ENCODE data around the gene NRG4.
"Not testable (repeated sequence)": the region's sequence is repeated elsewhere in the genome, so short reads cannot be mapped to it uniquely, and the experiment has no call there.

The NRG4 gene

DNA sequence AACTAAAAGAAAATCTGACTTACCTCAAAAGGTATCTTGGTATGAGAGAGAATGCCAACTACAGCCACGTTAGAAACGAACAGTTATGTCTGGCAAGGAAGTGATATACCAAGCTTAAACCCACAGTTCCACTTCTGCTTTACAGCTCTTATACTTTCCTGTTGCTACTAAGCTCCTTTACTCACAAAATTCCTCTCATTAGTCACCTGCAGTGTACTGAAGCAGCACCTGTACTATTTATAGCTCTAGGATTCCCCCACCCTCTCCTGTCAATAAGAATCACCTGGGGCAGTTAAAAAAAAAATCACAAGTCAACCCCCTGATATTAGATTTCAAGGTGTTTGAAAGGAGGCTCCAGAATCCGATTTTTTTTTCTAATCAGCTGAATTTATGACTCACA is 44.7 kb upstream of the NRG4 start:
- Histone ChIP-seq H3K27ac (ENCODE audit: low read length) (no peak overlapping the region), H3K9me3 (ENCODE audit: insufficient read depth, low read length, severe bottlenecking) (no peaks in the 10 kb centered on the region), H3K79me2 (ENCODE audit: insufficient read depth, low read length) (no peaks in the 10 kb centered on the region), H4K20me1 (ENCODE audit: insufficient read depth, low read length) (no peaks in the 10 kb centered on the region), H2AFZ (ENCODE audit: low read depth, low read length) (no peak overlapping the region), H3K9ac (ENCODE audit: low read depth, low read length) (no peak overlapping the region), H3K27me3 (ENCODE audit: insufficient read depth, low read length, poor library complexity) (peaks cover 44% of the 10 kb centered on the region), H3K4me2 (ENCODE audit: insufficient read depth, low read length) (no peak overlapping the region), H3K4me1 (ENCODE audit: insufficient read depth, low read length) (peaks cover 19% of the 10 kb centered on the region), H3K4me3 (ENCODE audit: low read depth in 1 of 2, low read length in 2 of 2) (no peak overlapping the region), H3K36me3 (ENCODE audit: insufficient read depth, low read length) (no peaks in the 10 kb centered on the region)
- TF ChIP-seq, protein P1, sequence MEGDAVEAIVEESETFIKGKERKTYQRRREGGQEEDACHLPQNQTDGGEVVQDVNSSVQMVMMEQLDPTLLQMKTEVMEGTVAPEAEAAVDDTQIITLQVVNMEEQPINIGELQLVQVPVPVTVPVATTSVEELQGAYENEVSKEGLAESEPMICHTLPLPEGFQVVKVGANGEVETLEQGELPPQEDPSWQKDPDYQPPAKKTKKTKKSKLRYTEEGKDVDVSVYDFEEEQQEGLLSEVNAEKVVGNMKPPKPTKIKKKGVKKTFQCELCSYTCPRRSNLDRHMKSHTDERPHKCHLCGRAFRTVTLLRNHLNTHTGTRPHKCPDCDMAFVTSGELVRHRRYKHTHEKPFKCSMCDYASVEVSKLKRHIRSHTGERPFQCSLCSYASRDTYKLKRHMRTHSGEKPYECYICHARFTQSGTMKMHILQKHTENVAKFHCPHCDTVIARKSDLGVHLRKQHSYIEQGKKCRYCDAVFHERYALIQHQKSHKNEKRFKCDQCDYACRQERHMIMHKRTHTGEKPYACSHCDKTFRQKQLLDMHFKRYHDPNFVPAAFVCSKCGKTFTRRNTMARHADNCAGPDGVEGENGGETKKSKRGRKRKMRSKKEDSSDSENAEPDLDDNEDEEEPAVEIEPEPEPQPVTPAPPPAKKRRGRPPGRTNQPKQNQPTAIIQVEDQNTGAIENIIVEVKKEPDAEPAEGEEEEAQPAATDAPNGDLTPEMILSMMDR (IDR thresholded peaks at IDR 0.05; ENCODE audit: borderline replicate concordance, extremely low read depth, low read length, poor library complexity, severe bottlenecking): no peak
- no peak for TF ChIP-seq EZH2 (IDR thresholded peaks at IDR 0.05; ENCODE audit: borderline replicate concordance, low read depth, low read length, severe bottlenecking)
- DNase-seq (no peak), ATAC-seq (ENCODE audit: insufficient read depth, low read depth) (no peak)

DNA sequence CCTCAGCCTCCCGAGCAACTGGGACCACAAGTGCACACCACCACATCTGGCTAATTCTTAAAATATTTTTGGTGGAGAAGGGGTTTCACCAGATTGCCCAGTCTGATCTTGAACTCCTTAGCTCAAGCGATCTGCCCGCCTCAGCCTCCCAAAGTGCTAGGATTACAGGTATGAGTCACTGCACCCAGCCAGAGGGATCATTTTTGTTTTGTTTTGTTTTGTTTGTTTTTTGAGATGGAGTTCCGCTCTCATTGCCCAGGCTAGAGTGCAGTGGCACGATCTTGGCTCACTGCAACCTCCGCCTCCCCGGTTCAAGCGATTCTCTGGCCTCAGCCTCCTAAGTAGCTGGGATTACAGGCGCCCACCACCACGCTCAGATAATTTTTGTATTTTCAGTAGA is 42.0 kb upstream of the NRG4 start:
- not testable (repeated sequence) for DNase-seq; H3K36me3 ChIP-seq (ENCODE audit: insufficient read depth, low read length); H4K20me1 ChIP-seq (ENCODE audit: insufficient read depth, low read length); H3K9ac ChIP-seq (ENCODE audit: low read depth, low read length); H3K9me3 ChIP-seq (ENCODE audit: insufficient read depth, low read length, severe bottlenecking); H2AFZ ChIP-seq (ENCODE audit: low read depth, low read length); ATAC-seq (ENCODE audit: insufficient read depth, low read depth); H3K4me2 ChIP-seq (ENCODE audit: insufficient read depth, low read length); H3K27ac ChIP-seq (ENCODE audit: low read length); H3K4me3 ChIP-seq (ENCODE audit: low read depth in 1 of 2, low read length in 2 of 2); H3K79me2 ChIP-seq (ENCODE audit: insufficient read depth, low read length); H3K4me1 ChIP-seq (ENCODE audit: insufficient read depth, low read length)
- H3K27me3 ChIP-seq (ENCODE audit: insufficient read depth, low read length, poor library complexity): peaks cover 20% of the 10 kb centered on the region

DNA sequence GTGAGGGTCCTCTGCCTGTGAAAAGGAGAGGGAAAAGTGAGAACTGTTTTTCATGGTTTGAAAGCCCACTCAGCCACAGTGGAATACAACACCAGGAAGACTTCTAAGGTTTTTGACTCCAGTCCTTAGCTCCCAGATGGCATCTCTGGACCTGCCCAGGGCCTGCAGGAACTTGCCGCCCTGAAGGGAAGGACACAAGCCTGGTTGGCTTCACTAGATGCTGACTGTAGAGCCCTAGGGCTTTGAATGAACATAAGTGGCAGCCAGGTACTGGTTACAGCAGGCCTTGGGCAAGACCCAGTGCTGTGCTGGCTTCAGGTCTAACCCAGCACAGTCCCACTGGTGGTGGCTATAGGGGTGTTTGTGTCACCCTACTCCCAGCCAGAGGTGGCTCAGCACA is 26.3 kb upstream of the NRG4 start:
- Histone ChIP-seq H3K4me3 (ENCODE audit: low read depth in 1 of 2, low read length in 2 of 2) (no peak overlapping the region), H3K9ac (ENCODE audit: low read depth, low read length) (no peak overlapping the region), H3K36me3 (ENCODE audit: insufficient read depth, low read length) (no peaks in the 10 kb centered on the region), H3K27ac (ENCODE audit: low read length) (no peak overlapping the region), H3K4me2 (ENCODE audit: insufficient read depth, low read length) (no peak overlapping the region), H2AFZ (ENCODE audit: low read depth, low read length) (no peak overlapping the region), H3K4me1 (ENCODE audit: insufficient read depth, low read length) (no peaks in the 10 kb centered on the region), H3K79me2 (ENCODE audit: insufficient read depth, low read length) (no peaks in the 10 kb centered on the region), H3K9me3 (ENCODE audit: insufficient read depth, low read length, severe bottlenecking) (no peaks in the 10 kb centered on the region), H3K27me3 (ENCODE audit: insufficient read depth, low read length, poor library complexity) (peaks cover 6% of the 10 kb centered on the region), H4K20me1 (ENCODE audit: insufficient read depth, low read length) (no peaks in the 10 kb centered on the region)
- DNase-seq (no peak), ATAC-seq (ENCODE audit: insufficient read depth, low read depth) (no peak)
- TF ChIP-seq EZH2 (IDR thresholded peaks at IDR 0.05; ENCODE audit: borderline replicate concordance, low read depth, low read length, severe bottlenecking): no peak
- TF ChIP-seq, protein P1 (IDR thresholded peaks at IDR 0.05; ENCODE audit: borderline replicate concordance, extremely low read depth, low read length, poor library complexity, severe bottlenecking): no peak

DNA sequence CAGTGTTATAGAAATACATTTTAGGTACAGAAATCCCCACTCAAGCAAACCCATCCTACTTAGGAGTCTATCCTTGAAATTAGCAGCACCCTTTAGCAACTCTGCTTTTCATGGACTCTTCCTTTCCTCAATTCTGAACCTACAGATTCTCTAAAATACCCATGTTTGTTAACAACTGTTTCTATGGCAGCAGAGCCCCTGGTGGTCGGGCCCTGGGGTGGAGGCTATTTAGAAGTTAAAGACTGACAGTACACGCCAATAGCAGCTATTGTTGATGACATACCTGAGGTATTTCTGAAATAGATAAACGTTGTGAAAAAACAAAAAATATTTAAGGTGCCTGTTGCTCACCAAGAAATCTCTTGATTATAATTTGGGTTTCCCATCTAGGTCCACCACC is 23.4 kb upstream of the NRG4 start:
- TF ChIP-seq, protein P1 (IDR thresholded peaks at IDR 0.05; ENCODE audit: borderline replicate concordance, extremely low read depth, low read length, poor library complexity, severe bottlenecking): no peak
- TF ChIP-seq EZH2 (IDR thresholded peaks at IDR 0.05; ENCODE audit: borderline replicate concordance, low read depth, low read length, severe bottlenecking): no peak
- ATAC-seq (ENCODE audit: insufficient read depth, low read depth) (no peak), DNase-seq (no peak)
- Histone ChIP-seq H3K9me3 (ENCODE audit: insufficient read depth, low read length, severe bottlenecking) (no peaks in the 10 kb centered on the region), H3K4me1 (ENCODE audit: insufficient read depth, low read length) (no peaks in the 10 kb centered on the region), H3K4me2 (ENCODE audit: insufficient read depth, low read length) (no peak overlapping the region), H3K9ac (ENCODE audit: low read depth, low read length) (no peak overlapping the region), H2AFZ (ENCODE audit: low read depth, low read length) (no peak overlapping the region), H3K27me3 (ENCODE audit: insufficient read depth, low read length, poor library complexity) (peaks cover 6% of the 10 kb centered on the region), H3K36me3 (ENCODE audit: insufficient read depth, low read length) (no peaks in the 10 kb centered on the region), H3K27ac (ENCODE audit: low read length) (no peak overlapping the region), H3K79me2 (ENCODE audit: insufficient read depth, low read length) (no peaks in the 10 kb centered on the region), H4K20me1 (ENCODE audit: insufficient read depth, low read length) (no peaks in the 10 kb centered on the region), H3K4me3 (ENCODE audit: low read depth in 1 of 2, low read length in 2 of 2) (no peak overlapping the region)
